COLO829 (cell line): ENCODE results near the gene LIN9.

ENCODE experiments used
- DNase-seq: peaks from one replicate; pipeline ENCODE4 v3.0.0; 2012; ENCODE audit warnings: low spot score

Gene LIN9

DNA sequence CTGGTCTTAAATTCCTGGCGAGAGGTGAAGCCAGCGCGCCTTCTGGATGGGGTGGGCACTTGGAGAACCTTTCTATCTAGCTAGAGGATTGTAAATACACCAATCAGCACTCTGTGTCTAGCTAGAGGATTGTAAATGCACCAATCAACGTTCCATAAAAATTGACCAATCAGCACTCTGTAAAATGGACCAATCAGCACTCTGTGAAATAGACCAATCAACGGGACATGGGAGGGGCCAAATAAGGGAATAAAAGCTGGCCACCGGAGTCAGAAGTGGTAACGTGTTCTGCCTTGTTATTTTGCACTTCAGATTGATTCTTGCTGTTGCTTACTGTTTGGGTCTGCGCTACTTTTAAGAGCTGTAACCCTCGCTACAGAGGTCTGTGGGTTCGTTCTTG, 12.0 kb upstream of the LIN9 start:
- no peak for DNase-seq

DNA sequence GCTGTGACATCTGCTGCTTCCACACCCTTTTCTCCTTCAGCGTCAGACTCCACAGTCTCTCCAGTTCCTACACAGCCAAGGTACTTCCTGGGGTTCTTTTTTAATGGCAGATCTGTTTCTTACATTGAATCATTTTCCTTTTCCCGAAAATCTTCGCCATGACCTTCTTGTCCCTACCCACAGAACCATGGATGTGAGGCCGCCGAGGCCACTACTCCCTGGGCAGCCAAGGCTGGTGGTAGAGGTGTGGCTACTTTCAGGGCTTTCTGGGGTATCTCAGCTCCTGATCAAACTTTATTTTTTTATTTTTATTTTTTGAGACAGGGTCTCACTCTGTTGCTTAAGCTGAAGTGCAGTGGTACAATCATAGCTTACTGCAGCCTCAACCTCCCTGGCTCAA, 9.5 kb upstream of the LIN9 start:
- no peak for DNase-seq

DNA sequence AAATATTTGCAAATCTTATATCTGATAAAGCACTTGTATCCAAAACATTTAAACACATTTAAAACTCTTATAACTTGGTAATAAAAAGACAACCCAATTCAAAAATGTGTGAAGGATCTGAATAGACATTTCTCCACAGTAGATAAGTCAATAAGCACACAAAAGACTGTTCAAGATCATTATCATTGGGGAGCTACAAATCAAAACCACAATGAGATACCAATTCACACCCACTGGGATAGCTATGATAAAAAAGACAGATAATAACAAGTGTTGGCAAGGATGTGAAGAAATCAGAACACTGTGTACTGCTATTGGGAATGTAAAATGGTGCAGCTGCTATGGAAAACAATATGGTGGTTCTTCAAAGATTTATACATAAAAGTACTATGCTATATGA, 5.1 kb upstream of the LIN9 start:
- DNase-seq = no peak

DNA sequence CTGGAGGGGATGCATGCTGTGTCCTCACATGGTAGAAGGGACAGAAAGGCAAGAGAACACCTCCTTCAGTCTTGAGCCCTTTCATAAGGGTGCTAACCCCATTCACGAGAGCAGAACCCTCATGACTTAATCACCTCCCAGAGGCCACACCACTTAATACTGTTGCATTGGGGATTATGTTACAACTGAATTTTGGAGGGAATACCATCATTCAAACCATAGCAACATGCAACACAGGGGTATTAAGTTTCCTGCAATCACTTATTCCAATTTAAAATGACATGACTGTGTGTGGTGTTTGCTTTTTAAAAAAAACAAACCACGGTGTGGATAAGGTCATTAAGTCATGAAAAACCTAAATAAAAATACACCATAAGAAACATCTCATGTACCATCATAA, 3.1 kb upstream of the LIN9 start:
- DNase-seq = no peak

DNA sequence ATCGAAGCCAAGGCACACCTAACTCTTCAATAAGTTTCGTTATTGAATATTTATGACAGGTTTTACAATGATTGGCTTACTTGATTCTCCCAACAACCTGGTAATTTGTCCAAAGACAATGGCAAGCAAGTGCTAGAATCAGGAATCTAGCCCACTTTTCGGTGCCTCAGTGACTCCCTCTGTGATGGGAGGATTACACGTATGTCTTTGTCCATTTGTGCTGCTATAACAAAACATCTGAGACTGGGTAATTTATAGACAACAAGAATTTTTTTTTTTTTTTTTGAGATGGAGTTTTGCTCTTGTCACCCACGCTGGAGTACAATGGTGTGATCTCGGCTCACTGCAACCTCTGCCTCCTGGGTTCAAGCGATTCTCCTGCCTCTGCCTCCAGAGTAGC, 2.4 kb upstream of the LIN9 start:
- DNase-seq = no peak

DNA sequence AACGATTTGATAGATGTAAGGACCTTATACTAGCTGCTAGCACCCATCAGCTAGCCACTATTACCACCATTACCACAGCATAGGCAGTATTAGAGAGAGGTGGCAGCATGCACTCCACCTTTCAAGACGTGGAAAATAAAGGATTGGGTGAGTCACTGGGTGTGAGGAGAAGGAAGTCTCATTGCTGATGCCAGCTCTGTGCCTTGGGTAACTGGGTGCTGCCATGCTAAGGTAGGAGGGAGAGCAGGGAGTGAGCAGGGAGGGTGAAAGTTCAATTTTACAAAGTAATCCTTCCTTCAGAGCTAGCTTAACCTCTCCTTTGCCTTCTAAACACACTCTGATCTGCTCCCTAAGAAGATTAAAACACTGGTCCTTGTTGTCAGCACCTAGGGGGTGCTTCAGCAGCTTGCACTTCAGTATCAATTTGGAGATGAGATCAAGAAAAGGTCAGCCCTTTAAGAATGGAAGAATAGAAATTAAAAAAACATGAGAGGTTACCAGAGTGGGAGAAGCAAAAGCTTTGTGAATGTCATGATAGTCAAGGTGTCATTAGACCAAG, 1.8 kb upstream of the LIN9 start:
- DNase-seq = no peak

DNA sequence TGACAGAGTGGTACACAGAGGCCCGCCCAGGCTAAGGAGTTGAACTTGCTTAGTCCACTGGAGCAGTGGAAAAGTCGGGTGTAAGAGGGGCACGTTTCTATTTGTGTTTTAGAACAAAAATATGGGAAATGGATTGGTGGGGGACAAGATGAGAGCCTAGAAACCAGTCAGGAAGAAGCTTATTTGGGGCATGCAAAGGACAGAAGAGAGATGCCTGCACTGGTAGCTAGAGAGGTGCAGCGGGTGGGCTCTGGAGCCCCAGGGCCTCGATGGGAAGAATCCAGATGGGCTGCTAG, 1.2 kb upstream of the LIN9 start:
- no peak for DNase-seq

DNA sequence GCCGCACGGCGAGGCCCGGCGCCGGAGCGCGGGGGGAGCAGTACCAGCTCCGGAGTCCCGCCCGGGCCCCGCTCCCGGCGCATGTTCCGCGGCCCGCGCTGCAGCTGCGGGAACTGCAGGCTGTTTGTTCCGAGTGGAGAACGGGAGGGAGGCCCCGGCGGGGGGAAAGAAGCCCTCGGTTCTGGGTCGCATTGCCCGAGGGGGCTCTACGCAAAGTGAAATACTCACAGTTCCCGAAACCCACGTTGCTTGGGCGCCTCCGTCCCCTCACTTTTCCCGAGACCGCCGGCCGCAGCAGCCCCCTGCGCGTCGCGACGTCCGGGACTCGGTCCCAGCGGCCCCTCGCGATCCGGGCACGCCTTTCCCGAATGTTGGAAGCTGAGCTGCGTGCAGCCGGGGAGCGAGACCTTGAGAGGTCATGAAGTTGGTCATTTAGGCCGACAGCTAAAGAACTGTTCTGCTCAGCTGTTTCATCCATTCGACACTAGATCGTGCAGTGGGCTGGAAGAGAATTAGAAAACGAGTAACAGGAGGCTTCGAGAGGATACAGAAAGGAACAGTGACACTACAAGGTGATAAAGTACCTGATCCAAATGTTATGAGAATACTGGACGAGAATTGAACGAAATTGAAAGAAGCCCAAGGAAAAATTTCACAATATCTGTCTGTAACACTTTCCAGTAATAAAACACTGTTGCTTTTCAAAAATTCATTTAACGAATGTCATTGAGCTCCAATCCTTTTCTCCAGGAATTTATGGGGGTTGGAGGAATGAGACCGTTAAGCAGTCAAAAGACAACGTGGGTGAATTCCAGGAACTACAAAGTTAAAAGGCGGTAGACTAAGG, 657 bp upstream of the LIN9 start:
- DNase-seq = peak; percentile 18

DNA sequence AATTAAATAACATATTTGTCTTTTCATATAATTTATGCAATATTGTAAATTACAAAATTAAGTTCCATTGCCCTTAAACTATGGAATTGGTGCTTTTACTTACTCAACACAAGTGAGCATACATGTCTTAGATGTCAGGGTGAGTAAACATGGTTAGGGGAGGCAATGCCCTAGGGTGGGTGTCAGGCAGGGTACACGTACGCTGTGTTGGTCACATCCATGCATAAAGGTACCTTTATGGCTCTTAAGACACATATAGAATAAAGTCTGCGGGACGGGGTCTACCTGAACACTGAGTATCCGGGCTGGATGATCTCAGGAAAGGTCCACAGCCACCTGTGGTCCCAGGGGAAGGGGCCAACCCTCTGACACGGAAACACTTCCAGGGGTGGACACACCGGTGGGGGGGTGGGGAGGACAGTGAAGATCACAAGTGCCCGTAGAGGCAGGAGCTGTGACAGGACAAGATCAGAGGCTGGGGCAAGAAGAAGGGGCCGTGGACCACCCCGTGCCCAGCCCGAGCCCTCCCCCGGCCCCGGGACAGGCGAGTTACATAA, 720 bp downstream of the LIN9 start:
- DNase-seq = no peak

DNA sequence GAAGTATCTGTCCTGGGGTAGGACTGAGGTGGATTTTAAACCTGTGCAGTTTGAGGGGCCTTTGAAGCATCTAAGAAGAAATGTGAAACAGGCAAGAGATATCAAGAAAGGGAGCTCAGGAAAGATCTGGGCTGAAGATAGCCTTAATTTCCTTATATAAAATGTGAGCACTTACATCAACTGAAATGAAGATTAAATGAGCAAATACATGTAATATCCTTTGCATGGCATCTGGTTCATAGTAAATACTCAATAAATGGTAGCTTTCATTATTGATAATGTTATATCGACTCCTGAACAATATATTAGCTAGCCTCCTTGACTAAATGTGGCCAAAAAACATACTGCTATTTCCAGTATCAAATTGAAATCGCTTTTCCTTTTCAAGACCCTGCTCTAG, 2.5 kb downstream of the LIN9 start:
- no peak for DNase-seq

DNA sequence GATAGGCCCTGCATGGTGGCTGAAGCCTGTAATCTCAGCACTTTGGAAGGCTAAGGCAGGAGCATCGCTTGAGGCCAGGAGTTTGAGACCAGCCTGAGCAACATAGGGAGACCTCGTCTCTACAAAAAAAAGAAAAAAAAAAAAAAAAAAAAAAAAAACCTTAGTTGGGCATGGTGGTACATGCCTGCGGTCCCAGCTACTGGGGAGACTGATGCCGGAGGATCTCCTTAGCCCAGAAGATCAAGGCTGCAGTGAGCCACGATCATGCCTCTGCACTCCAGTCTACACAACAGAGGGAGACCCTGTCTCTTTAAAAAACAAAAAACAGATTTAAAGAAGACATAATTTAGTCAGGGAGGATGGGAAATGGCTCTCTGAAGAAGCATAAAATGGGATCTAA, 3.8 kb downstream of the LIN9 start:
- DNase-seq = no peak

DNA sequence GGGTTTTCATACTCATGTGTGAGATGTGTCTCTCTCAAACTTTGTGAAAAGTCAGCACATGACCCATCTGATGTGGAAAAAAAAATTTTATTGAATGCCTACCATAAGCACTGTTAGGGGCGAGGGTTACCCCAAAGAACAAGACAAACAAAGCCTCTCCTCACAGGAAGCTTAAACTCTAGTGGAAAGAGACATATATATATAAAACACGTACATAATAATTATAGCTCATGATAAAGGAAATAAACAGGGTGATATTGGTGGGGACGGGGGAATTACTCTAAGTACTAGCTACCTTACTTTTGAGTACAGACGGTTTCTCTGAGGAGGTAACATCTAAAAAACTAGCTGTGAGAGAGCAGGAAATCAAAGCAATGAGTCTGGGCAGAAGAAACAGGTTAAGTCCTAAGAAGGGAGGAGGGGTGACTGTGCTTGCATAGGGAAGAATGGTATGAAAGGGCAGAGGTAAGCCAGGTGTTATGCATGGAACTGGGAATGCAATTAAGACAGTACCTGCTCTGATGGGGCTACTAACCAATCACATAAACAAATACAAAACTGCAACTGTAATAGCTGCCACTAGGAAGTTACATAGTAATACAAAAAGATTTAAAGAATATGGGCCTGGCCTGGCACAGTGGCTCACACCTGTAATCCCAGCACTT, 4.5 kb downstream of the LIN9 start:
- DNase-seq = no peak

DNA sequence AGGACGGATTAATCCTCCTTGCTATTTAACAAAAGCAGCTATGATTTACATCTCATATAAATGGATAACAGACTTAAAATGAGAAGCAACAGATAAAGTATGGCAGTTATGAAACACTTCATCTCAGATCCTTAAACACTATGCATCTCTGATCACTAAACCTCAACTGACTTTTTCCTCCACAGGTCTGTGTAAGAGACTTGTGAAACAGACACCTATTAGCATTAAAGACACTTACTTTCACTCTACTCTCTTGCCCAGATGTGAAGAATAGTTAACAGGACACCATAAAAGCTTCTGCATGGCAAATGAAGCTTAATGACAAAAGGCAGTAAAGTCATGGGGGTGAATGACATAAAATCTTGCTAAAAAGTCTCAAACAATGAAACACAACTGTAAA, 6.2 kb downstream of the LIN9 start:
- DNase-seq = no peak

DNA sequence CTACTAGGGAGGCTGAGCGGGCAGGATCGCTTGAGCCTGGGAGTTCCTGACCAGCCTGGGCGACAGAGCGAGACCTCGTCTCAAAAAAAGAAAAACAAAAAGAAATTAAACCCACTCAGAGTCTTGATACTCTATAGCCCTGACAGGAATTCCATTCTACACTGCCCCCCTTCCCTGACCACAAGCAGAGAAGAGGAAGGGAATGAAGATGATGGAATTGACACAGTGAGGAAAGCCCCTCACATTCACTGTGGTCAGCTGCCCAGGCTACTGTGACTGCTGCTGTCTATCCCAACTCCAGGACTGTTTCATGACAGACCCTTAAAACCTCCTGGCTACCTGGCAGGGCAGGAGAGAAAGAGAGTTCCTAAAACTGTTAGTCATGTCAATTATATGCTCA, 12.1 kb downstream of the LIN9 start:
- no peak for DNase-seq

DNA sequence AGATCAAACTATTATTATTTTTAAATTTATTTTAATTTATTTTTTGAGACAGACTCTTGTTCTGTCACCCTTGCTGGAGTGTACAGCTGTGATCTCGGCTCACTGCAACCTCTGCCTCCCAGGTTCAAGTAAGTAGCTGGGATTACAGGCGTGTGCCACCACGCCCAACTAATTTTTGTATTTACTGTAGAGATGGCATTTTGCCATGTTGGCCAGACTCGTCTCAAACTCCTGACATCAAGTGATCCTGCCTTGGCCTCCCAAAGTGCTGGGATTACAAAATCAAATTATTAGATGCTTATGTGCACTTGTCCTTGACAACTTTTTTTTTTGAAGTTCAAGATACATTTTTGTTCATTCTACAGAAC, 15.4 kb downstream of the LIN9 start:
- DNase-seq = no peak

DNA sequence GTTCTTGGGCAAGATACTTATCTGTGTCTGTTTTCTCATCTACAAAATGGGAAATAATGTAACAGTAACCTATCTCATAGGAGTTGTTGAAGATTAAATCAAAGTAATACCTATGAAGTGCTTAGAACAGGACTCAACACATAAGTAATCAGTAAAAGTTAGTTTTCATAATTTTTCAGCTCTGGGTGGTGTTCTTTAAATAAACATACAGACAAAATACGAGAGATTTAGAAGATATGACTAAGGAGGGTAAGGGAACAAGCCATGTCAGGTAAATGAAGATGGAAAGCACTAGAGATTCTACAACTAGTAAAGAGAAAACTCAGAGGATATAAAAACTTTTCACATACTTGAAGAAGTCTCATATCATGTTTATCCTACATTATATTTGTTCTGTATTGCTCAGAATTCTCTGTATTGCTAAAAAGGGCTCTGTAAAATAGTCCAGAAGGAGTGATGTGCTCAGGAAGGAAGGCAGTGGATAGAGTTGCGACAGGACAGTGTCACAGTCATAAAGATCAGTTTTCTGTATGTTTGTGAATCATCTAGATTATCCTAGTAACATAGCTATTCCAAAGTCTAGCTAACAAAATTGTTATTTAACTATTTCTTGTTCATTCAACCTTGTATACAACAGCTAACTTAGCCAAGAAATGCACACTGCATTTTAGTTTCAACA, 16.0 kb downstream of the LIN9 start:
- no peak for DNase-seq

DNA sequence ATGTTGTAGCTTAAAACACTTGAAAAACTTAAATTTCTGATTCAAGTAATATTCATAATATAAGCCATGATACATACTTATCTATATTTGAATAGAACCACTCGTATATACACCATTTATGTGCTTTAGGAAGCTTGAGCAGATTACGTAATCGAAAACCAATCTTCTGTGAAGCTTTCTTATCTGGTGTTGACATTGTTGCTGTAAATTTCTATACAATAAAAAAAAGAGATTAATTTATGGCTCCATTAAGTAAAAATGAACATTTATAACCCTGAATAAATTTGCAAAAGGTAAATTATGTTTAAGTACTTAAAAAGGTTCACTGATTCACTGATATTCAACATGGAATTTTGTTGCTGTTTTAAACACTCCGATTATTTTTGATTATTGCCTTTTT, 21.4 kb downstream of the LIN9 start:
- DNase-seq = no peak

DNA sequence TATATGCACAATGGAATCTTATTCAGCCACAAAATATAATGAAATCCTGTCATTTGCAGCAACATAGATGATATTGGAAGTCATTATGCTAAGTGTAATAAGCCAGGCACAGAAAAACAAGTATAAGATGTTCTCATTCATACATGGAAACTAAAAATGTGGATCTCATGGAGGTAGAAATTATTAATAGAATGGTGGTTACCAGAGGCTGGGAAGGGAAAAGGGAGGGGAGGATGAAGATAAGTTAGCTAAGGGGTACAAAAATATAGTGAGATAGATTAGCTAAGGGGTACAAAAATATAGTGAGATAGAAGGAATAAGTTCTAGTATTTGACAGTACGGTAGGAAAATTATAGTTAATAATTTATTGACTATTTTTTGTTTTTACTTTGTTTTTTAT, 27.9 kb downstream of the LIN9 start:
- no peak for DNase-seq

DNA sequence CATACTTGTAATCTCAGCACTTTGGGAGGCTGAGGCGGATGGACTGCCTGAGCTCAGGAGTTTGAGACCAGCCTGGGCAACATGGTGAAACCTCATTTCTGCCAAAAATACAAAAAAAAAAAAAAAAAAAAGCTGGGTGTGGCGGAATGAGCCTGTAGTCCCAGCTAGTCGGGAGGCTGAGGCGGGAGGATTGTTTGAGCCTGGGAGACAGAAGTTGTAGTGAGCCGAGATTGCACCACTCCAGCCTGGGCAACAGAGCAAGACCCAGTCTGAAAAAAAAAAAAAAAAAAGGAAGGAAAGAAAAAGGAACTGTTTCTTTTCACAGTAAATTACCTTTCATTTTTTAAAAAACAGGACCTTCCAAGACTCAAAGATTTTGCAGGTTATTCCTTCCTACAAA, 29.5 kb downstream of the LIN9 start:
- DNase-seq = no peak

DNA sequence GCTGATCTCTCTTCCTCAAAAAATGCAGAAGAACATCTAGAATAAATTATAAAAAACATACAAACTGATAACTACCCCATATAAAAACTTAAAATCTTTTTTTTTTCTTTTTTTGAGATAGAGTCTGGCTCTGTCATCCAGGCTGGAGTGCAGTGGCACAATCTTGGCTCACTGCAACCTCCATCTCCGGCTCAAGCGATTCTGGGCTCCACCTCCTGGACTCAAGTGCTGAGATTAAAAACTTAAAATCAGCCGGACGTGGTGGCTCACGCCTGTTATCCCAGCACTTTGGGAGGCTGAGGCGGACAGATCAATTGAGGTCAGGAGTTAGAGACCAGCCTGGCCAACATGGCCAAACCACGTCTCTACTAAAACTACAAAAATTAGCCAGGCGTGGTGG, 31.1 kb downstream of the LIN9 start:
- DNase-seq = no peak

DNA sequence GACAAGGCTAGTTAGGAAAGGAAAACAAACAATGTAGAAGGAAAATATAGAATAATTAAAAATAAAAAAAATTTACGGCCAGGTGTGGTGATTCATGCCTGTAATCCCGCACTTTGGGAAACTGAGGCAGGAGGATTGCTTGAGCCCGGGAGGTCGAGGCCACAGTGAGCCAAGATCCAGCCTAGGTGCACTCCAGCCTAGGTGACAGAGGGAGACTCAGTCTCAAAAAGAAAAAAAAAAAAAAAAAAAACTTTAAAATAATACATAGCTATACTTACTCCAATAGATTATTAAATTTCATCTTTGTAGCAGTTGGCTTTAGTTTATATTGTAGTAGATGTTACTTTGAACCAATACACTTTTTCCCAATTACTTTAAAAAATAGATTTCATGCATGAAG, 32.0 kb downstream of the LIN9 start:
- no peak for DNase-seq

DNA sequence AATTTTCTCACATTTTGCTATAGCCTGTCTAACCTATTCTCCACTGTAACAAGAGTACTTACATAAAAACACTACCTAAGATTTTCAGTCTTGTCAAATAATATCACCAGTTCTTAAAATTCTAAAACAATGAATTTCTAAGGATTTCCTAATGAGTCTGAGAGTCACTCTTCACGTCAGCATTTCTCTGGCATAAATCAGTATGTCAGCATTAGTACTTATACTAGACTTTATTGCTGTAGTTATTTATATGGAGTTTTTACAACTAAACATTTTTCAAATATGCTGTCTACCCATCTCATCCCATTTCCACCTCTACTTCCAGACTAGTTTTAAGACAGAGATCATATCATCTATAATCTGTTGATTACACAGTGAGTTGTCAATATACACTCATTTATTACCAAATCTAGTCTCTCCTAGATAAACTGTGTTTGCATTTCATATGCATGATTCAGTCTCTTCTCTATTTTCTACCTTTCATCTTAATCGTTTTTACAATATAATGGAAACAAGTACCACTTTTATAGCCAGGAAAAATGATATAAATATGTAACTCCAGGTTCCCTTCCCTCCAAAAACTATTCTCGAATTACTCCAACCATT, 32.8 kb downstream of the LIN9 start:
- no peak for DNase-seq

DNA sequence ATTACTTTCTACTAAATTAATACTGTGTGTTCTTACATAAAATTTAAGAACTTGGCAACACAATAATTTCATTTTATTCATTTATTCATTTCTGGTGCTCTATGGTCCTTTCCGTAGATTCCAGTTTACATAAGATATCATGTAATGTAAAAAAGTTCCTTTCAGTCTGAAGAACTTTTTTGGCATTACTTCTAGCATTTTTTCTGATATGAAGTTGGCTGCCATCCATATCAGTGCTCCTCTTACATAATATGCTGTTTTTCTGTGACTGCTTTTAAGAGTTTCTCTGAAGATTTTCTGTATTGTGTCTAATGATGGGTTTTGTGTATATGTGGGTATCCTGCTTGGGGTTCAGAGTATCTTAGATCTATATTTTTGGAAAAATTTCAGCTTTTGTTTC, 34.8 kb downstream of the LIN9 start:
- DNase-seq = no peak
